WTC11 (cell line): ENCODE results near the gene PRDM15. TPM values are rescaled to one million over a fixed set of nuclear protein-coding genes. Genes with fewer than 3 reads are reported as not detected.

ENCODE experiments used
- ATAC-seq: fragments of 200-7000 bp; cut with Tn5 transposase; 2 replicates; pipeline ENCODE4 v1.10.0; 2021; ENCODE audit warnings: mild to moderate bottlenecking, moderate library complexity
- CTCF ChIA-PET: fragments of 300-600 bp; sonication (Branson Sonifier 250); formaldehyde crosslinking; loops from one replicate; lab custom pipeline; 2021; ENCODE audit warnings: antibody characterized with exemption; lab: Charles Lee
- POLR2A ChIA-PET: fragments of 350-600 bp; sonication (Branson Sonifier 250); formaldehyde crosslinking; loops from one replicate; lab custom pipeline; 2021; ENCODE audit warnings: antibody characterized with exemption; lab: Charles Lee
- DNase-seq: peaks from one replicate; pipeline ENCODE4 v3.0.0; 2021; ENCODE audit warnings: low spot score
- H3K27ac Mint-ChIP-seq: 2 replicates; pipeline ENCODE4 v1.8.0; 2021; ENCODE audit warnings: mixed read lengths
- H3K27me3 Mint-ChIP-seq: 2 replicates; pipeline ENCODE4 v1.8.0; 2021; ENCODE audit warnings: low read depth, mild to moderate bottlenecking, moderate library complexity, mixed read lengths
- H3K36me3 Mint-ChIP-seq: 2 replicates; pipeline ENCODE4 v1.8.0; 2021; ENCODE audit warnings: mixed read lengths
- H3K4me1 Mint-ChIP-seq: 2 replicates; pipeline ENCODE4 v1.8.0; 2022; ENCODE audit warnings: mixed read lengths
- H3K4me3 Mint-ChIP-seq: 2 replicates; pipeline ENCODE4 v1.8.0; 2021; ENCODE audit warnings: mild to moderate bottlenecking, moderate library complexity, mixed read lengths
- H3K9me3 Mint-ChIP-seq: 2 replicates; pipeline ENCODE4 v1.8.0; 2021; ENCODE audit warnings: mixed read lengths
- ATF1 ChIP-seq: sonication (generic); formaldehyde crosslinking; IDR thresholded peaks from 2 replicates; pipeline ENCODE4 v1.8.1; 2023; ENCODE audit warnings: mild to moderate bottlenecking, moderate library complexity, missing genetic modification reagents
- E2F4 ChIP-seq: sonication (generic); formaldehyde crosslinking; IDR thresholded peaks from 2 replicates; pipeline ENCODE4 v1.8.1; 2022; ENCODE audit warnings: low read depth, mild to moderate bottlenecking, moderate library complexity, missing genetic modification reagents, borderline replicate concordance
- FOXK1 ChIP-seq: sonication (generic); formaldehyde crosslinking; IDR thresholded peaks from 2 replicates; pipeline ENCODE4 v1.8.0; 2022; ENCODE audit warnings: mild to moderate bottlenecking, moderate library complexity, missing genetic modification reagents
- FOXP1 ChIP-seq: sonication (generic); formaldehyde crosslinking; IDR thresholded peaks from 2 replicates; pipeline ENCODE4 v1.8.0; 2022; ENCODE audit warnings: missing genetic modification reagents, mild to moderate bottlenecking, moderate library complexity, borderline replicate concordance
- IRF2 ChIP-seq: sonication (generic); formaldehyde crosslinking; IDR thresholded peaks from 2 replicates; pipeline ENCODE4 v1.8.0; 2022; ENCODE audit warnings: low read depth, missing genetic modification reagents, borderline replicate concordance
- MAX ChIP-seq: sonication (generic); formaldehyde crosslinking; IDR thresholded peaks from 2 replicates; pipeline ENCODE4 v1.8.0; 2022; ENCODE audit warnings: mild to moderate bottlenecking, missing genetic modification reagents
- NFE2L1 ChIP-seq: sonication (generic); formaldehyde crosslinking; IDR thresholded peaks from 2 replicates; pipeline ENCODE4 v1.8.1; 2023; ENCODE audit warnings: missing genetic modification reagents
- NR3C1 ChIP-seq: sonication (generic); formaldehyde crosslinking; conservative IDR thresholded peaks from 2 replicates; pipeline ENCODE4 v1.8.1; 2023; ENCODE audit warnings: low read depth, mild to moderate bottlenecking, missing genetic modification reagents
- OVOL2 ChIP-seq: fragments of 250-450 bp; sonication (Bioruptor Pico); IDR thresholded peaks from 2 replicates; pipeline ENCODE4 v1.9.0; 2021; ENCODE audit warnings: mild to moderate bottlenecking, borderline replicate concordance
- RORB ChIP-seq: fragments of 250-450 bp; sonication (Bioruptor Pico); IDR thresholded peaks from 2 replicates; pipeline ENCODE4 v1.9.0; 2021; ENCODE audit warnings: mild to moderate bottlenecking
- SMAD4 ChIP-seq: sonication (generic); formaldehyde crosslinking; IDR thresholded peaks from 2 replicates; pipeline ENCODE4 v1.8.0; 2022; ENCODE audit warnings: mild to moderate bottlenecking, missing genetic modification reagents
- ZNF416 ChIP-seq: fragments of 250-450 bp; sonication (Bioruptor Pico); IDR thresholded peaks from 2 replicates; pipeline ENCODE4 v1.9.0; 2021; ENCODE audit warnings: mild to moderate bottlenecking, inconsistent platforms
- ZNF423 ChIP-seq: fragments of 250-450 bp; sonication (Bioruptor Pico); IDR thresholded peaks from 2 replicates; pipeline ENCODE4 v2.1.2; 2022; ENCODE audit warnings: mild to moderate bottlenecking, moderate library complexity
- ZNF671 ChIP-seq: fragments of 250-450 bp; sonication (Bioruptor Pico); IDR thresholded peaks from 2 replicates; pipeline ENCODE4 v1.8.0; 2021; ENCODE audit warnings: mild to moderate bottlenecking
- total RNA-seq: library from RNA; stranded (reverse); gene quantifications from 3 replicates; pipeline ENCODE4 v1.2.3, GENCODE V29; 2021
- TF ChIP-seq, protein P1 (sequence below): fragments of 250-450 bp; sonication (Bioruptor Pico); IDR thresholded peaks from 2 replicates; pipeline ENCODE4 v1.9.0; 2021; ENCODE audit warnings: mild to moderate bottlenecking, borderline replicate concordance
- TF ChIP-seq, protein P2 (sequence below): sonication (generic); formaldehyde crosslinking; IDR thresholded peaks from 2 replicates; pipeline ENCODE4 v1.8.1; 2023; ENCODE audit warnings: mild to moderate bottlenecking, missing genetic modification reagents
- TF ChIP-seq, protein P3 (sequence below): sonication (generic); formaldehyde crosslinking; IDR thresholded peaks from 2 replicates; pipeline ENCODE4 v1.8.0; 2022; ENCODE audit warnings: mild to moderate bottlenecking, missing genetic modification reagents

Gene PRDM15
- total RNA-seq, 1 experiment from 2014 or later, result 12.9 TPM

GRCh38 chr21:41919666-41920398 lies 40.7 kb upstream of the PRDM15 start (continued):
- TF ChIP-seq, protein P1, sequence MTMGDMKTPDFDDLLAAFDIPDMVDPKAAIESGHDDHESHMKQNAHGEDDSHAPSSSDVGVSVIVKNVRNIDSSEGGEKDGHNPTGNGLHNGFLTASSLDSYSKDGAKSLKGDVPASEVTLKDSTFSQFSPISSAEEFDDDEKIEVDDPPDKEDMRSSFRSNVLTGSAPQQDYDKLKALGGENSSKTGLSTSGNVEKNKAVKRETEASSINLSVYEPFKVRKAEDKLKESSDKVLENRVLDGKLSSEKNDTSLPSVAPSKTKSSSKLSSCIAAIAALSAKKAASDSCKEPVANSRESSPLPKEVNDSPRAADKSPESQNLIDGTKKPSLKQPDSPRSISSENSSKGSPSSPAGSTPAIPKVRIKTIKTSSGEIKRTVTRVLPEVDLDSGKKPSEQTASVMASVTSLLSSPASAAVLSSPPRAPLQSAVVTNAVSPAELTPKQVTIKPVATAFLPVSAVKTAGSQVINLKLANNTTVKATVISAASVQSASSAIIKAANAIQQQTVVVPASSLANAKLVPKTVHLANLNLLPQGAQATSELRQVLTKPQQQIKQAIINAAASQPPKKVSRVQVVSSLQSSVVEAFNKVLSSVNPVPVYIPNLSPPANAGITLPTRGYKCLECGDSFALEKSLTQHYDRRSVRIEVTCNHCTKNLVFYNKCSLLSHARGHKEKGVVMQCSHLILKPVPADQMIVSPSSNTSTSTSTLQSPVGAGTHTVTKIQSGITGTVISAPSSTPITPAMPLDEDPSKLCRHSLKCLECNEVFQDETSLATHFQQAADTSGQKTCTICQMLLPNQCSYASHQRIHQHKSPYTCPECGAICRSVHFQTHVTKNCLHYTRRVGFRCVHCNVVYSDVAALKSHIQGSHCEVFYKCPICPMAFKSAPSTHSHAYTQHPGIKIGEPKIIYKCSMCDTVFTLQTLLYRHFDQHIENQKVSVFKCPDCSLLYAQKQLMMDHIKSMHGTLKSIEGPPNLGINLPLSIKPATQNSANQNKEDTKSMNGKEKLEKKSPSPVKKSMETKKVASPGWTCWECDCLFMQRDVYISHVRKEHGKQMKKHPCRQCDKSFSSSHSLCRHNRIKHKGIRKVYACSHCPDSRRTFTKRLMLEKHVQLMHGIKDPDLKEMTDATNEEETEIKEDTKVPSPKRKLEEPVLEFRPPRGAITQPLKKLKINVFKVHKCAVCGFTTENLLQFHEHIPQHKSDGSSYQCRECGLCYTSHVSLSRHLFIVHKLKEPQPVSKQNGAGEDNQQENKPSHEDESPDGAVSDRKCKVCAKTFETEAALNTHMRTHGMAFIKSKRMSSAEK (CRISPR knock-in tag), result no peak
- TF ChIP-seq ZNF416, result no peak
- TF ChIP-seq NFE2L1 (CRISPR knock-in tag), result no peak
- TF ChIP-seq, protein P2, sequence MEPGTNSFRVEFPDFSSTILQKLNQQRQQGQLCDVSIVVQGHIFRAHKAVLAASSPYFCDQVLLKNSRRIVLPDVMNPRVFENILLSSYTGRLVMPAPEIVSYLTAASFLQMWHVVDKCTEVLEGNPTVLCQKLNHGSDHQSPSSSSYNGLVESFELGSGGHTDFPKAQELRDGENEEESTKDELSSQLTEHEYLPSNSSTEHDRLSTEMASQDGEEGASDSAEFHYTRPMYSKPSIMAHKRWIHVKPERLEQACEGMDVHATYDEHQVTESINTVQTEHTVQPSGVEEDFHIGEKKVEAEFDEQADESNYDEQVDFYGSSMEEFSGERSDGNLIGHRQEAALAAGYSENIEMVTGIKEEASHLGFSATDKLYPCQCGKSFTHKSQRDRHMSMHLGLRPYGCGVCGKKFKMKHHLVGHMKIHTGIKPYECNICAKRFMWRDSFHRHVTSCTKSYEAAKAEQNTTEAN (CRISPR knock-in tag), result no peak
- TF ChIP-seq NR3C1, result no peak
- no peak for TF ChIP-seq MAX (CRISPR knock-in tag)

DNA sequence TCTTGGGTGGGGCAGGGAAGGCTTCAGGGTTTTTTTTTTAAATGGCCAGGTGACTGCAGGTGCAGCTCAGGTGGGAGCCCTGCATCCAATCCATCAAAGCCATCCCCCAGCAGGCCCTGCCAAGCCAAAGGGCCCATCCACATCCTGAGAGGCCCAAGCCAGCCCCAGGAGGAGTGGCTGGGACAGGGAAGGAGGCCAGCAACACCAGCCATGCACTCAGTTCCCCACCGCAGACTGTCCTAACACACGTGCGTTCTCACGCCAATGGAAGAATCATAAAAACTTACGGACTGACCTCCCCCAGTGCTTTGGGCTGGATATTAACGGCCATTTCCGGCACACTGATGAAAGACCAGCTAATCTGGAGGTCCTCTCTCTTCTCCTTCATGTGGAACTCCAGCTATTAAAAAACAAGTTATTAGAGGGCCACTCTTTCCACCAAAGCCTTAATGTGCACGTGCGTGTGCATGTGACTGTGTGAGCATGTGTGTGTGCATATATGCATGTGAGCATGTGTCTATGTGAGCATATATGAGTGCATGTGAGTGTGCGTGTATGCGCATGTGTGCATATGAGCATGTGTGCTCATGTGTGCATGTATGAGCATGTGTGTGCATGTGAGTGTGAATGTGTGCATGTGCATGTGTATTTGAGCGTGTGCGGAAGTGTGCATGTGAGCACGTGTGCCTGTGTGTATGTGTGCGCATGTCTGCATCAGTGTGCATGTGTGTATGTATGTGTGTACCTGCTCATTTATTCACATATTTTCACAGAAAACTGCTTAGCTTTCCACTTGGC lies 39.6 kb upstream of the PRDM15 start:
- ATAC-seq, result no peak
- no peak for TF ChIP-seq NR3C1
- no peak for TF ChIP-seq RORB
- TF ChIP-seq, protein P3, sequence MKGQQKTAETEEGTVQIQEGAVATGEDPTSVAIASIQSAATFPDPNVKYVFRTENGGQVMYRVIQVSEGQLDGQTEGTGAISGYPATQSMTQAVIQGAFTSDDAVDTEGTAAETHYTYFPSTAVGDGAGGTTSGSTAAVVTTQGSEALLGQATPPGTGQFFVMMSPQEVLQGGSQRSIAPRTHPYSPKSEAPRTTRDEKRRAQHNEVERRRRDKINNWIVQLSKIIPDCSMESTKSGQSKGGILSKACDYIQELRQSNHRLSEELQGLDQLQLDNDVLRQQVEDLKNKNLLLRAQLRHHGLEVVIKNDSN (CRISPR knock-in tag), result no peak
- TF ChIP-seq FOXP1 (CRISPR knock-in tag), result no peak
- TF ChIP-seq ZNF671 (CRISPR knock-in tag), result no peak
- TF ChIP-seq SMAD4 (CRISPR knock-in tag), result no peak
- no peak for TF ChIP-seq FOXK1 (CRISPR knock-in tag)
- no peak for TF ChIP-seq OVOL2 (CRISPR knock-in tag)
- TF ChIP-seq IRF2 (CRISPR knock-in tag), result no peak
- TF ChIP-seq ZNF423 (CRISPR knock-in tag), result no peak
- TF ChIP-seq E2F4 (CRISPR knock-in tag), result no peak
- no peak for TF ChIP-seq ATF1 (CRISPR knock-in tag)
- TF ChIP-seq, all 79 proteins: peak for 0
- H3K4me1 Mint-ChIP-seq, result no peaks in the 10 kb centered on the region
- H3K36me3 Mint-ChIP-seq, result peaks cover 7% of the 10 kb centered on the region
- no peaks in the 10 kb centered on the region for H3K9me3 Mint-ChIP-seq
- ChIA-PET CTCF (no interaction called here), POLR2A (no interaction called here)
- no peak overlapping the region for H3K27ac Mint-ChIP-seq
- no peak for DNase-seq
- H3K27me3 Mint-ChIP-seq, result no peaks in the 10 kb centered on the region
- H3K4me3 Mint-ChIP-seq, result no peak overlapping the region
